NCI-H2171 treated with DMSO at 0.1 percent for 48 hours (cell line): Measurements from ENCODE around the gene BACH1.

Source experiments
- DNase-seq: peaks from one replicate; lab custom pipeline; 2025; lab: John Stamatoyannopoulos, UW

Gene BACH1

GRCh38 chr21:29315131-29315749 is 16.5 kb downstream of the BACH1 start:
- DNase-seq, result no peak

- DNase-seq, result no peak
Measured at GRCh38 chr21:29316029-29316742, 17.5 kb downstream of the BACH1 start.

GRCh38 chr21:29316806-29317205 is 18.1 kb downstream of the BACH1 start:
- no peak for DNase-seq

- DNase-seq, result peak; percentile 91
Measured at GRCh38 chr21:29318354-29318753, 19.6 kb downstream of the BACH1 start.

DNA sequence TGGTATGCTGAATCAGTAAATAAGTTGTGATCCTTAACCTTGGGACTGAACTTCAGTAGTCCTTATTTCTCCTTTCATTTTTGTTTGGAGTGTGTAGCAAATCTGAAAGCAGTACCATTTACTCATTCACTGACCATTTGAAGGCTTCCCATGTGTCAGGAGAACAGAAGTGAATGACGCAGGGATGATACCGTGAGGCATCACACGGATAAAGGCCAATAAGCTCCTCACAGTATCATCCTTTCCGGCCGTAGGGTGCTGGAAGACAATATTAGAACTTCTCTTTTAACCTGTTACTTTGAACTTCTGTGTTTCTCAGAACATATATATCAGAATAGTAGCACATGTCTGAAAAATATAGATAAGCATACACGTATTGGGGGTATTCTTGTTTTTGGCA is 21.3 kb downstream of the BACH1 start:
- DNase-seq, result no peak

GRCh38 chr21:29321217-29321616 is 22.5 kb downstream of the BACH1 start:
- DNase-seq, result no peak

DNA sequence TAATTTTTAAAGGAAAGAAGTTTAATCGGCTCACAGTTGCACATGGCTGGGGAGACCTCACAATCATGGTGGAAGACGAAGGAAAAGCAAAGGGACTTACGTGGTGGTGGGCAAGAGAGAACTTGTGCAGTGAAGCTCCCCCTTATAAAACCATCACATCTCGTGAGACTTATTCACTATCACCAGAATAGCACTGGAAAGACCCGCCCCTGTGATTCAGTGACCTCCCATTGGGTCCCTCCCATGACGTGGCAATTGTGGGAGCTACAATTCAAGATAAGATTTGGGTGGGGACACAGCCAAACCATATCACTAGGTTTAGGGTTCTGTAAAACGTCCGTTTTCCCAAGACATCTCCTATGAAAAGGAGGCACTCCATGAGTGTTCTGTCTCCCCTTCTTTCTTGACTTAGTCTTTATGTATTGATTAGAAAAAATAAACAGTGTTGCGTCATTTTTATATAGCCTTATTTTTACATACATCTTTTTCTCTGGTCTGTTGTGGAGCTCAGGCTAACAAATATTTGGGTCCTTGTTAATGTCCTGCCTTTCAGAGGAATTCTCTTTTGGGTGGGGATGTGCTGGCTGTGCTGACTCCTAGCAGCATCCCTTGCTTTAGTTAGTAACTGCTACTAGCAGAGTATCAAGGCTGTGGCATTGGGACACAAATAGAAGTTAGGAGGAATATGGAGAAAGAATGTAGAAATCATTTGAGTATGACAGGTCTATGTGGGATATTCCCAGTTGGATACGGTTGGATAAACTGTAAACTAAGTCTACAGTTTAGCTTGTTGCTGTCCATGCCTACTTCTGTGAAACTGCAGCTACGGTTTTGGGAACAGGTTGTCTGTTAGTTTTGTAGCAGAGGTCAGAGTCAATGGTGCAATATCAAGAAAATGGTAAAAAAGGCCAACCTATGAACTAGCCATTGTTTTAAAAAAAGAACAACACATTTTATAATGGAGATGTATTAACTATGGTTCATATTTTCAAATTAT is 23.5 kb downstream of the BACH1 start:
- DNase-seq, result no peak

GRCh38 chr21:29323189-29323588 is 24.5 kb downstream of the BACH1 start:
- DNase-seq, result no peak

GRCh38 chr21:29326914-29327554 is 28.3 kb downstream of the BACH1 start:
- DNase-seq, result no peak

GRCh38 chr21:29329406-29329805 is 30.7 kb downstream of the BACH1 start:
- no peak for DNase-seq

- DNase-seq, result no peak
Measured at GRCh38 chr21:29330797-29331196, 32.1 kb downstream of the BACH1 start.

- no peak for DNase-seq
Measured at GRCh38 chr21:29332461-29333362, 34.0 kb downstream of the BACH1 start.

DNA sequence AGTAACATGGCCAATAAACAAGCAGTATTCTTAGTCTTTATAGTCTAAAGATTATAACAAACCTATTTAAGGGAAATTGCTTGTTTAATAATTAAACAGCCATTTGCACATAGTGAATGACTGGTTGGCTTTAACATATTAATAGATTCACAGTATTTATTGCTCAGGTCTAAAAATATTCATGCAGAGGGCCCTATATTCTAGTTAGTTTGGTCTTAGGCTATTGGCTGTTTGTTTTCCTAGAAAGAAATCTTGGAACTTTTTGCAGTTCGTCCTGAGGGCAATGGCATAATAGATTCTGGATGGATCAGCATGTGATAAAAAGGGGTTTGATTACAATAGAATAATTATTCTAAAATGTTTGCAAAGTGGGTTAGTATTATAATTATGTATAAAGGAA is 34.7 kb downstream of the BACH1 start:
- no peak for DNase-seq

DNA sequence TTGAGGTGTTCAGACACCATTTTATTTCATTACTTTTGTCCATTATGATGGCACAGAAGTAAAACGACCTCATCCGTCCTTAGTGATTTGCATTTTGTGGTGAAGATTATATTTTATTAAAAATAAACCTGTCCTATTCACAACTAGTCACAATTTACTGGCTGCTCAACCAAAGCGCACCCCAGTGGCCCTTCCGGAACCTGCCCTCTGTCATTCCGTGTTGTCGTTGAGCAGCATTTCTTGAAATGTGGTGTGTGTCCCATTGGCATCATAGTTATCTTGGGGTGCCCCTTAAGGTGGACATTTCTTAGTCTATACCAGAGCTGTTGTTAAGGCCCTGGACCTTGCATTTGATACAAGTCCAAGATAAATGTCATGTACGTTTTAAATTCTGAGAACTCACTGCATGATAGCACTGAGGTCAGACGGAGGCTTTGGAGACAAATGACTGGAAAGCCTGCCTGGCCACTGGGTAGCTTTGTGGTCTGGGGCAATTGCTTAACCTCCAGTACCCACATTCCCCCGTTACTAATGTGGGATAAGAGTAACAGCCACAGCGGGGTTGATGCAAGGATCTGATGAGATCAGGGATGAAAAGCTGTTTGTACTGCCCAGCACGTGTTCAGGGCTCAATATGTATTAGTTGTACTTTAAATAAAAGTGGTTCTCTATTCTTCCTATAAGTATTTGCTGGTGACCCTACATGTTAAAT is 36.2 kb downstream of the BACH1 start:
- DNase-seq, result no peak

DNA sequence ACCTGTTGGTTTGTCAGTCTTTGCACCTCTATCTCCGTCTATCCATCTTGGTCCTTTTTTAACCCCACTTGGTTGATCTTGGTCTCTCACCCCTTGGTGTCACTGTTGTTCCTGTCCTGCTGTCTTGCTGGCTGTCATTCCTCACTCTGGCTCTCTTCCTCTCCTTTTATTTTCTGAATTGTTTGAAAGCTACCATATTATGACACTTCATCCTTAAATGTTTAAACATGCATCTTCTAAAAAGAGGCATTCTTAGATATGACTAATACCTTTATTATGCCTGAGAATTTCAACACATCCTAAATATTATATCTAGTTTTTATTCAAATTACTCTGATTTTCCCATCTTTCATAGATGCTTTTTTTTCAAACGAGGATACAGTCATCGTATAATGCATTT is 37.0 kb downstream of the BACH1 start:
- DNase-seq, result no peak

- DNase-seq, result no peak
Measured at GRCh38 chr21:29338256-29338655, 39.5 kb downstream of the BACH1 start.

GRCh38 chr21:29340228-29340627 is 41.5 kb downstream of the BACH1 start:
- DNase-seq, result no peak

GRCh38 chr21:29342363-29342957 is 43.7 kb downstream of the BACH1 start:
- DNase-seq, result peak; percentile 80

DNA sequence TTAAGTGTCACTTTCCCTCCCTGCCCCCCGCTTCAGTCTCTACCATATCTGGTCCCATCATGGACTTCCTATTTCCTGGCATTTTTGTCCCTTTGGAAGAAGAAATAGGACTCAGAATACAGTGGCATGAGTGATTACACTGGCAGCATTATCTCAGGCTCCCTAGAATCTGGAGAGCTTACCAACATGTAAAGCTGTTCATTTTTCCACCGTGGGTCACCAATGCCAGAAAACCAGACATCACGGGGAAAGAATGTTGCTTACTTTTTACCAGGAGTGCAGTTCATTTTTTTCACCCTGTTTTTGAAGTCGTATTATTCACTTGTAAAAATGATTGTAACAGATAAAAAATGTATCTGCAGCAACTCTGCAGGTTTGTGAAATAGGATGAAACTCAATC is 44.8 kb downstream of the BACH1 start:
- no peak for DNase-seq

DNA sequence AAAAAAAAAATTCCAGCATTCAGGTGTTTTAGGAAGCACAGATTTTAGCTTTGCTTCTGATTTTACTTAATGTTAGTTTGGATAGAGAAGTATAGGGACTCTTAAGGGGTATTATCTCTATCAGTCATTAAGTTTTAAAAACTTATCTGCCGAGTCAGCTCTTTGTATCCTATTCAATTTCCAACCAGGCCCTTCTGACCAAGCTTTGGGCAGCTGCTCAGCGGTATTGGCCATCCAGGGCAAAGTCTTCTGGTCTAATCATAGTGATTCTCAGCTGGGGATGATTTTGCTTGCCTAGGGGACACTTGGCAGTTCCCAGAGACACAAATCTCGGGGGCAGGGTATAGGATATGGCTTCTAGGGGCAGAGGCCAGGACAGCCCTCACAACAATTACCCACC is 47.6 kb downstream of the BACH1 start:
- no peak for DNase-seq
